Measurements from ENCODE around the gene PCDHB12. TPM values are rescaled to one million over a fixed set of nuclear protein-coding genes. Genes with fewer than 3 reads are reported as not detected.
"Not testable (repeated sequence)": the region's sequence is repeated elsewhere in the genome, so short reads cannot be mapped to it uniquely, and the experiment has no call there.

Gene PCDHB12
- total RNA-seq, 1 donor from 2014 or later = not detected

- intact Hi-C loops (cut with micrococcal nuclease) = not testable (repeated sequence)
Observed at GRCh38 chr5:141201646-141202045, 6.9 kb upstream of the PCDHB12 start.

GRCh38 chr5:141210281-141210680, 1.8 kb downstream of the PCDHB12 start:
- intact Hi-C loops (cut with micrococcal nuclease) = not testable (repeated sequence)

GRCh38 chr5:141210849-141211248, 2.3 kb downstream of the PCDHB12 start:
- intact Hi-C loops (cut with micrococcal nuclease) = not testable (repeated sequence)

- intact Hi-C loops (cut with micrococcal nuclease) = not testable (repeated sequence)
Observed at GRCh38 chr5:141213656-141214339, 5.3 kb downstream of the PCDHB12 start, which contains the start of gene PCDHB13. PCDHB13 (plus strand) TSS chr5:141213919; CDS start chr5:141214124, 205 bp downstream.

GRCh38 chr5:141214583-141214982, 6.1 kb downstream of the PCDHB12 start:
- intact Hi-C loops (cut with micrococcal nuclease) = not testable (repeated sequence)

GRCh38 chr5:141215504-141215903, 7.0 kb downstream of the PCDHB12 start:
- intact Hi-C loops (cut with micrococcal nuclease) = not testable (repeated sequence)

GRCh38 chr5:141216035-141216434, 7.5 kb downstream of the PCDHB12 start:
- intact Hi-C loops (cut with micrococcal nuclease) = not testable (repeated sequence)

GRCh38 chr5:141223112-141223783, 14.7 kb downstream of the PCDHB12 start, which contains the start of gene PCDHB14:
PCDHB14 (plus strand) TSS chr5:141223343; CDS start chr5:141223506, 163 bp downstream.
- intact Hi-C loops (cut with micrococcal nuclease) = no loop called here

- intact Hi-C loops (cut with micrococcal nuclease) = not testable (repeated sequence)
Observed at GRCh38 chr5:141224844-141225243, 16.3 kb downstream of the PCDHB12 start.

GRCh38 chr5:141225421-141225820, 16.9 kb downstream of the PCDHB12 start:
- intact Hi-C loops (cut with micrococcal nuclease) = not testable (repeated sequence)

GRCh38 chr5:141234109-141234667, 25.7 kb downstream of the PCDHB12 start:
- intact Hi-C loops (cut with micrococcal nuclease) = loop anchor here (10.0 kb wide), 2 partner anchors 181 to 359 kb away; partner anchors contain the start of genes PCDHA12, PCDHGA10 and PCDHGB7

GRCh38 chr5:141235922-141236321, 27.4 kb downstream of the PCDHB12 start:
- intact Hi-C loops (cut with micrococcal nuclease) = loop anchor here (10.0 kb wide), 2 partner anchors 179 to 361 kb away; partner anchors contain the start of genes PCDHA12, PCDHGA10 and PCDHGB7

GRCh38 chr5:141236516-141237313, 28.2 kb downstream of the PCDHB12 start:
- intact Hi-C loops (cut with micrococcal nuclease) = loop anchor here (10.0 kb wide), 2 partner anchors 178 to 362 kb away; partner anchors contain the start of genes PCDHA12, PCDHGA10 and PCDHGB7

GRCh38 chr5:141241496-141241895, 33.0 kb downstream of the PCDHB12 start:
- intact Hi-C loops (cut with micrococcal nuclease) = no loop called here

- intact Hi-C loops (cut with micrococcal nuclease) = no loop called here
Observed at GRCh38 chr5:141245250-141245717, 36.8 kb downstream of the PCDHB12 start, which contains the start of gene PCDHB15. PCDHB15 (plus strand) TSS chr5:141245395; CDS start chr5:141245579, 184 bp downstream.

- intact Hi-C loops (cut with micrococcal nuclease) = not testable (repeated sequence)
Observed at GRCh38 chr5:141246971-141247370, 38.5 kb downstream of the PCDHB12 start.

GRCh38 chr5:141247434-141247833, 38.9 kb downstream of the PCDHB12 start:
- intact Hi-C loops (cut with micrococcal nuclease) = not testable (repeated sequence)

GRCh38 chr5:141250576-141250975, 42.1 kb downstream of the PCDHB12 start:
- intact Hi-C loops (cut with micrococcal nuclease) = no loop called here

- intact Hi-C loops (cut with micrococcal nuclease) = no loop called here
Observed at GRCh38 chr5:141258464-141258863, 49.9 kb downstream of the PCDHB12 start.

- intact Hi-C loops (cut with micrococcal nuclease) = no loop called here
Observed at GRCh38 chr5:141258948-141259347, 50.4 kb downstream of the PCDHB12 start.
